Measurements from ENCODE around the gene NTRK1. TPM values are rescaled to one million over a fixed set of nuclear protein-coding genes. Genes with fewer than 3 reads are reported as not detected.

NTRK1 gene
- total RNA-seq, 4 donors from 2014 or later: 0.11 to 1.2 (median 0.63) TPM

DNA sequence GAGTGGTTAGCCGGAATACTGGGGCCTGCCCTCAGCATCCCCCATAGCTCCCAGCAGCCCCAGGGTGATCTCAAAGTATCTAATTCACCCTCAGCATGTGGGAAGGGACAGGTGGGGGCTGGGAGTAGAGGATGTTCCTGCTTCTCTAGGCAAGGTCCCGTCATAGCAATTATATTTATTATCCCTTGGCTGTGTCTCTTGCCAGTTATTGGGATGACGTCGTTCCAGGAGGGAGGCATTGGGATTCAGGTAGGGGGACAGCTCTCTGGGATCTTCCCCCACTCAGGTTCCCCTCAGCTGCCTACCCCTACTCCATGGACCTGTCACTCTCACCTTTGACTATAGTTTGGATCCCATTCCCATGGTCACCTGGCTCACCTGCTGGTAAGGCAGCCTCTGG, 21.0 kb downstream of the NTRK1 start:
- Histone ChIP-seq H3K27me3 (no peaks in the 10 kb centered on the region), H3K4me3 (replicated peaks in 1 of 3) (no peak overlapping the region), H3K4me1 (no peaks in the 10 kb centered on the region), H3K27ac (no peak overlapping the region), H3K36me3 (no peaks in the 10 kb centered on the region), H3K9me3 (no peaks in the 10 kb centered on the region)
- 73 to 78% methylated on average over 4 of the region's 4 CpGs for WGBS, 2 donors
- TF ChIP-seq, protein P1, sequence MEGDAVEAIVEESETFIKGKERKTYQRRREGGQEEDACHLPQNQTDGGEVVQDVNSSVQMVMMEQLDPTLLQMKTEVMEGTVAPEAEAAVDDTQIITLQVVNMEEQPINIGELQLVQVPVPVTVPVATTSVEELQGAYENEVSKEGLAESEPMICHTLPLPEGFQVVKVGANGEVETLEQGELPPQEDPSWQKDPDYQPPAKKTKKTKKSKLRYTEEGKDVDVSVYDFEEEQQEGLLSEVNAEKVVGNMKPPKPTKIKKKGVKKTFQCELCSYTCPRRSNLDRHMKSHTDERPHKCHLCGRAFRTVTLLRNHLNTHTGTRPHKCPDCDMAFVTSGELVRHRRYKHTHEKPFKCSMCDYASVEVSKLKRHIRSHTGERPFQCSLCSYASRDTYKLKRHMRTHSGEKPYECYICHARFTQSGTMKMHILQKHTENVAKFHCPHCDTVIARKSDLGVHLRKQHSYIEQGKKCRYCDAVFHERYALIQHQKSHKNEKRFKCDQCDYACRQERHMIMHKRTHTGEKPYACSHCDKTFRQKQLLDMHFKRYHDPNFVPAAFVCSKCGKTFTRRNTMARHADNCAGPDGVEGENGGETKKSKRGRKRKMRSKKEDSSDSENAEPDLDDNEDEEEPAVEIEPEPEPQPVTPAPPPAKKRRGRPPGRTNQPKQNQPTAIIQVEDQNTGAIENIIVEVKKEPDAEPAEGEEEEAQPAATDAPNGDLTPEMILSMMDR (IDR thresholded peaks at IDR 0.05): no peak
- no peak for TF ChIP-seq POLR2A (IDR thresholded peaks at IDR 0.05)
- DNase-seq: no peak
- intact Hi-C loops (cut with DNase I): loop anchor here (10.0 kb wide), 1 partner anchor 197 kb away; no protein-coding TSS in a partner anchor

DNA sequence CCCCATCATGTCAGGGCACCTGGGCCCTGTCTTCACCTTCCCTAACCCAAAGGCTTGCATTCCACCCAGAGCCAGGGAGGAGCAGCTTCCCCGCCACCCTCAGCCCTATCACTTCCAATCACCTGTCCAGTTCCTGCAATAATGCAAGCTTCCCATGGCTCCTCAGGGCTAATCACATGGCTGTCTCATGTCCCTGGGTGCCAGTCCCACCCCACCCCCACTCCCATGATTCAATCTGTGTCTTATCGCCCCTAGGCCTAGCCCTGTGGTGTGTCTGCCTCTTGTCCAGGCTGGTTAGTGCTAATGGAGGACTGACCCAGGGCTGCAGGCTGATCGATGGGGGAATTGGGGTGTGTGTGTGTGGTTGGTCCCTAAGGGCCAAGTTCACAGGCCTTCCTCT, 21.9 kb downstream of the NTRK1 start:
- Histone ChIP-seq H3K4me1 (no peaks in the 10 kb centered on the region), H3K27ac (no peak overlapping the region), H3K4me3 (replicated peaks in 1 of 3) (no peak overlapping the region), H3K9me3 (no peaks in the 10 kb centered on the region), H3K36me3 (no peaks in the 10 kb centered on the region), H3K27me3 (no peaks in the 10 kb centered on the region)
- TF ChIP-seq POLR2A (IDR thresholded peaks at IDR 0.05): no peak
- TF ChIP-seq, protein P1 (IDR thresholded peaks at IDR 0.05): no peak
- 70 to 81% methylated on average over 2 to 3 of the region's 3 CpGs for WGBS, 2 donors
- DNase-seq: no peak
- intact Hi-C loops (cut with DNase I): loop anchor here (10.0 kb wide), 1 partner anchor 198 kb away; no protein-coding TSS in a partner anchor

DNA sequence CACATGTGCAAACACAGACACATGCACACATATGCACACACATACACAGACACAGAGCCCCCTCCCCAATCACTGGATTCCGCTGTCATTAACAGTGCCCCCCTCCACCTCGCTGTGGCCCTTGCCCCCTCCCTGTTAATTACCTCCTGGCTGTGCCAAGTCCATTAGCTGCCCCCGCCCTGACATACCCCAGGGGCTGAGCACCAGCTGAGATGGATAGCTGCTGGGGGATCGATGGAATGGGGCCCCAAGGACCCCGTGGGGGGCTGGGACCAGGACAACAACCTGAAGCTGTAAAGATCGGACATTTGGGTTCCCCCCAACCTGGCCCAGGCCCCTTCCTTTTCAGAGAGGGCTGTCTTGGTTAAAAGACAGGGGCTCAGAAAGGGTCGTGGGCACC, 23.3 kb downstream of the NTRK1 start:
- Histone ChIP-seq H3K36me3 (no peaks in the 10 kb centered on the region), H3K27me3 (no peaks in the 10 kb centered on the region), H3K4me3 (replicated peaks in 1 of 3) (no peak overlapping the region), H3K9me3 (no peaks in the 10 kb centered on the region), H3K27ac (no peak overlapping the region), H3K4me1 (no peaks in the 10 kb centered on the region)
- intact Hi-C loops (cut with DNase I): loop anchor here (10.0 kb wide), 1 partner anchor 199 kb away; no protein-coding TSS in a partner anchor
- WGBS, 2 donors: 68 to 78% methylated on average over 6 to 7 of the region's 7 CpGs
- no peak for TF ChIP-seq POLR2A (IDR thresholded peaks at IDR 0.05)
- TF ChIP-seq, protein P1 (IDR thresholded peaks at IDR 0.05): no peak
- DNase-seq: no peak

DNA sequence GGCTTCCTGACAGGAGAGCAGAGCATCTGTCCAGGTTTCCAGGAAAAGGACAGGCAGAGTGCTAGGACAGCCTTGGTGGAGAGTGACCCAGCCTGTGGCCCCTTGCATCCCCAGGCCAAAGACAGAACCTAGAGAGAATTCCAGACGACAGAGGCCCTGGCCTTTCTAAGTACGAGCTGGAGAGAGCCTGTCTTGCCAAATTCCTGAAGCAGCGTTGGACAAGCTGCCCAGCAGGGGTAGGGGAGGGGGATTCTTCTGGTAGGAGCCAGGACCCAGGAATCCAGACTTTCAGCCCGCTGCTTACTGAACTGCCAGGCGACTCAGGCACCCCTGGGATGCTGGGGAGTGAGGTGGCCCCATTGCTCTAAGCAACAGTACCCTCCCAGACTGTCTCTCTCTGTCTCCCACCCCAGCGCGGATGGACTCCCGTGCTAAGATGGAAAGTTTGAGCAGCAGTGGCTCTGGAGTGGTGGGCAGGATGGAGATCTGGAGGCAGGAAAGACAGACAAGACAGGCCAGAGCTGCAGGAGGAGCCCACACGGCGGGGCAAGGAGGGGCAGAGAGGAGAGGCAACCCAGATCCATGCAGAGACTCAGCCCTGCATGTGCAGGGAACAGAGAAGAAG, 24.0 kb downstream of the NTRK1 start:
- Histone ChIP-seq H3K36me3 (no peaks in the 10 kb centered on the region), H3K4me1 (no peaks in the 10 kb centered on the region), H3K27me3 (no peaks in the 10 kb centered on the region), H3K9me3 (no peaks in the 10 kb centered on the region), H3K4me3 (replicated peaks in 1 of 3) (no peak overlapping the region), H3K27ac (no peak overlapping the region)
- WGBS, 2 donors: 58 to 64% methylated on average over 6 to 8 of the region's 10 CpGs
- DNase-seq: no peak
- intact Hi-C loops (cut with DNase I): loop anchor here (10.0 kb wide), 1 partner anchor 200 kb away; no protein-coding TSS in a partner anchor
- no peak for TF ChIP-seq POLR2A (IDR thresholded peaks at IDR 0.05)
- TF ChIP-seq, protein P1 (IDR thresholded peaks at IDR 0.05): no peak

- Histone ChIP-seq H3K4me1 (no peaks in the 10 kb centered on the region), H3K4me3 (replicated peaks in 1 of 3) (no peak overlapping the region), H3K27me3 (no peaks in the 10 kb centered on the region), H3K9me3 (no peaks in the 10 kb centered on the region), H3K36me3 (no peaks in the 10 kb centered on the region), H3K27ac (no peak overlapping the region)
- no peak for DNase-seq
- TF ChIP-seq POLR2A (IDR thresholded peaks at IDR 0.05): no peak
- TF ChIP-seq, protein P1 (IDR thresholded peaks at IDR 0.05): no peak
- 29 to 44% methylated on average over 1 of the region's 1 CpG for WGBS, 2 donors
- intact Hi-C loops (cut with DNase I): loop anchor here (10.0 kb wide), 1 partner anchor 201 kb away; no protein-coding TSS in a partner anchor
Measured at GRCh38 chr1:156885314-156885713, 24.6 kb downstream of the NTRK1 start.

Data from thyroid gland (tissue), 4 donors.